Measurements from ENCODE around the gene TSHZ1. TPM values are rescaled to one million over a fixed set of nuclear protein-coding genes. Genes with fewer than 3 reads are reported as not detected.

TSHZ1 gene
- total and polyA plus RNA-seq, 2 donors from 2014 or later: 7.0 to 31.3 TPM

DNA sequence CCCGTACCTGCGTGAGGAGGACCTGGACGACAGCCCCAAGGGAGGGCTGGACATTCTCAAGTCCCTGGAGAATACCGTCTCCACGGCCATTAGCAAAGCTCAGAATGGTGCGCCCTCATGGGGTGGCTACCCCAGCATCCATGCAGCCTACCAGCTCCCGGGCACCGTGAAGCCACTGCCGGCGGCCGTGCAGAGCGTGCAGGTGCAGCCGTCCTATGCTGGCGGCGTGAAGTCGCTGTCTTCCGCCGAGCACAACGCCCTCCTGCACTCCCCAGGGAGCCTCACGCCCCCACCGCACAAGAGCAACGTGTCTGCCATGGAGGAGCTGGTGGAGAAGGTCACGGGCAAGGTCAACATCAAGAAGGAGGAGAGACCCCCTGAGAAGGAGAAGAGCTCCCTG, 76.4 kb downstream of the TSHZ1 start:
- intact Hi-C loops (cut with DNase I): no loop called here
- Histone ChIP-seq H3K27me3 (ENCODE audit: control insufficient read depth, insufficient read depth, low read length) (no peaks in the 10 kb centered on the region), H3K27ac (ENCODE audit: low read depth in 2 of 2, low read length in 2 of 2) (no peak overlapping the region), H3K4me1 (ENCODE audit: control insufficient read depth in 2 of 3, insufficient read depth in 2 of 3, low read depth in 1 of 3, low read length in 3 of 3) (no peaks in the 10 kb centered on the region), H3K9me3 (ENCODE audit: control insufficient read depth in 2 of 3, insufficient read depth in 1 of 3, low read length in 3 of 3) (no peaks in the 10 kb centered on the region), H3K36me3 (ENCODE audit: control insufficient read depth in 2 of 3, insufficient read depth in 3 of 3, low read length in 3 of 3) (peaks cover 0 to 18% (median 12%) of the 10 kb centered on the region in 3 donors), H3K9ac (ENCODE audit: low read length in 3 of 3) (no peak overlapping the region), H3K4me3 (ENCODE audit: low read length in 3 of 3) (no peak overlapping the region)
- TF ChIP-seq, protein P1, sequence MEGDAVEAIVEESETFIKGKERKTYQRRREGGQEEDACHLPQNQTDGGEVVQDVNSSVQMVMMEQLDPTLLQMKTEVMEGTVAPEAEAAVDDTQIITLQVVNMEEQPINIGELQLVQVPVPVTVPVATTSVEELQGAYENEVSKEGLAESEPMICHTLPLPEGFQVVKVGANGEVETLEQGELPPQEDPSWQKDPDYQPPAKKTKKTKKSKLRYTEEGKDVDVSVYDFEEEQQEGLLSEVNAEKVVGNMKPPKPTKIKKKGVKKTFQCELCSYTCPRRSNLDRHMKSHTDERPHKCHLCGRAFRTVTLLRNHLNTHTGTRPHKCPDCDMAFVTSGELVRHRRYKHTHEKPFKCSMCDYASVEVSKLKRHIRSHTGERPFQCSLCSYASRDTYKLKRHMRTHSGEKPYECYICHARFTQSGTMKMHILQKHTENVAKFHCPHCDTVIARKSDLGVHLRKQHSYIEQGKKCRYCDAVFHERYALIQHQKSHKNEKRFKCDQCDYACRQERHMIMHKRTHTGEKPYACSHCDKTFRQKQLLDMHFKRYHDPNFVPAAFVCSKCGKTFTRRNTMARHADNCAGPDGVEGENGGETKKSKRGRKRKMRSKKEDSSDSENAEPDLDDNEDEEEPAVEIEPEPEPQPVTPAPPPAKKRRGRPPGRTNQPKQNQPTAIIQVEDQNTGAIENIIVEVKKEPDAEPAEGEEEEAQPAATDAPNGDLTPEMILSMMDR (IDR thresholded peaks at IDR 0.05; ENCODE audit: borderline replicate concordance, extremely low read depth, insufficient read depth): no peak
- FAIRE-seq (no peak), DNase-seq (no peak)

DNA sequence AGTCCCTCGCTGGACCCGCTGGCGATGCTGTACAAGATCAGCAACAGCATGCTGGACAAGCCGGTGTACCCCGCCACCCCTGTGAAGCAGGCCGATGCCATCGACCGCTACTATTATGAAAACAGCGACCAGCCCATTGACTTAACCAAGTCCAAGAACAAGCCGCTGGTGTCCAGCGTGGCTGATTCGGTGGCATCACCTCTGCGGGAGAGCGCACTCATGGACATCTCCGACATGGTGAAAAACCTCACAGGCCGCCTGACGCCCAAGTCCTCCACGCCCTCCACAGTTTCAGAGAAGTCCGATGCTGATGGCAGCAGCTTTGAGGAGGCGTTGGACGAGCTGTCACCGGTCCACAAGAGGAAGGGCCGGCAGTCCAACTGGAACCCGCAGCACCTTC, 77.1 kb downstream of the TSHZ1 start:
- no peaks in the 10 kb centered on the region for H3K4me1 ChIP-seq (ENCODE audit: control insufficient read depth in 2 of 3, insufficient read depth in 2 of 3, low read depth in 1 of 3, low read length in 3 of 3)
- TF ChIP-seq, protein P1 (IDR thresholded peaks at IDR 0.05; ENCODE audit: borderline replicate concordance, extremely low read depth, insufficient read depth): no peak
- FAIRE-seq (no peak), DNase-seq (no peak)
- H3K36me3 ChIP-seq (ENCODE audit: control insufficient read depth in 2 of 3, insufficient read depth in 3 of 3, low read length in 3 of 3): peaks cover 0 to 18% (median 12%) of the 10 kb centered on the region in 3 donors
- no peak overlapping the region for H3K9ac ChIP-seq (ENCODE audit: low read length in 3 of 3)
- intact Hi-C loops (cut with DNase I): no loop called here
- no peak overlapping the region for H3K27ac ChIP-seq (ENCODE audit: low read depth in 2 of 2, low read length in 2 of 2)
- H3K4me3 ChIP-seq (ENCODE audit: low read length in 3 of 3): no peak overlapping the region
- no peaks in the 10 kb centered on the region for H3K9me3 ChIP-seq (ENCODE audit: control insufficient read depth in 2 of 3, insufficient read depth in 1 of 3, low read length in 3 of 3)
- H3K27me3 ChIP-seq (ENCODE audit: control insufficient read depth, insufficient read depth, low read length): no peaks in the 10 kb centered on the region

DNA sequence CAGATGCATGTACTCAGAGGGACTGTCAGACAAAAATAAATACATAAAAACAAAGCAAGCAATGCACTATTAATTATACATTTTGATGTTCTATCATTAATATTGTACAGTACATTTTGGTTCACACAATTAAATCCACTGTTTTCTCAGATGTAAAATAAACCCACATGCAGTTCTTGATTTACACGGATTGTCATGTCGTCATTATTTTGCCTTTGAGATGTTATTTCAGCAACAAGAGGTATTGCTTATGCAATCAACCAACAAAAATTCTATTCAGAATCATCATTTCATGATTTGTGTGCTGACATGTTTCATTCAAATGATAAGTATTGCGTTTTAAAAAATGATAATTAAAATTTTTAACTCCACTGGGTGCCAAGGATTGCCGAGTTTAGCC, 79.2 kb downstream of the TSHZ1 start:
- Histone ChIP-seq H3K27me3 (ENCODE audit: control insufficient read depth, insufficient read depth, low read length) (no peaks in the 10 kb centered on the region), H3K27ac (ENCODE audit: low read depth in 2 of 2, low read length in 2 of 2) (no peak overlapping the region), H3K9me3 (ENCODE audit: control insufficient read depth in 2 of 3, insufficient read depth in 1 of 3, low read length in 3 of 3) (no peaks in the 10 kb centered on the region), H3K9ac (ENCODE audit: low read length in 3 of 3) (no peak overlapping the region), H3K4me3 (ENCODE audit: low read length in 3 of 3) (no peak overlapping the region), H3K4me1 (ENCODE audit: control insufficient read depth in 2 of 3, insufficient read depth in 2 of 3, low read depth in 1 of 3, low read length in 3 of 3) (no peaks in the 10 kb centered on the region), H3K36me3 (ENCODE audit: control insufficient read depth in 2 of 3, insufficient read depth in 3 of 3, low read length in 3 of 3) (peaks cover 0 to 18% (median 12%) of the 10 kb centered on the region in 3 donors)
- TF ChIP-seq, protein P1 (IDR thresholded peaks at IDR 0.05; ENCODE audit: borderline replicate concordance, extremely low read depth, insufficient read depth): no peak
- DNase-seq (no peak), FAIRE-seq (no peak)
- intact Hi-C loops (cut with DNase I): no loop called here

DNA sequence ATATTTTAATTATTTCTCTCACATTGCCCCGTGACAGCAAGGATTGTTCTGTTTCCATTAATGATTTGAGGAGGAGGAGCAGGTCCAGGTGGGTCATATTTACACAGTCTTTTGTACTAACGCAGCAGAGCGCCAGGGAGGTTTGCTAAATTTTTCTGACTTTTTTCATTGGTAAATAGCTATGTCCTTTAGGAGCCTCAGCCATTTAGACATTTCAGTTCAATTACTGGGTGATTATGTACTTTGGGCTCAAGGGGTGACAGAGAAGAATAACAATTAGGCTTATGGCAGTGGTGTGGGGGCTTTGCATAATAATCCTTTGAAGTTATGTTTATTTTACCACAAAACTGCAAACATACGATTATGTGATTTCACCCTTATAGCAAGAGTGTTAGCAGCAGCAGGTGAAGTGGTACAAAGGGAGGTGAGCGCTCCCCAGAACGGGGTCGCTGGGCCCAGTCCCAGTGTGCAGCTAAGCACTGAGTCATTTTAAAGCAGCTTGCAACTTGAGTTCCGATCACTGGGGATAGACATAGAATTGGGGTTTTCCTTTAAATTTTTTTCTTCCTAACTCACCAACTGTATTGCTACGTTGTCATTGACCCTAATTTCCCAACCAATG, 80.3 kb downstream of the TSHZ1 start:
- intact Hi-C loops (cut with DNase I): no loop called here
- H3K36me3 ChIP-seq (ENCODE audit: control insufficient read depth in 2 of 3, insufficient read depth in 3 of 3, low read length in 3 of 3): peaks cover 0 to 18% (median 12%) of the 10 kb centered on the region in 3 donors

More for the DNA sequence above, 80.3 kb downstream of the TSHZ1 start:
- Histone ChIP-seq H3K27me3 (ENCODE audit: control insufficient read depth, insufficient read depth, low read length) (no peaks in the 10 kb centered on the region), H3K4me1 (ENCODE audit: control insufficient read depth in 2 of 3, insufficient read depth in 2 of 3, low read depth in 1 of 3, low read length in 3 of 3) (no peaks in the 10 kb centered on the region), H3K9ac (ENCODE audit: low read length in 3 of 3) (no peak overlapping the region), H3K27ac (ENCODE audit: low read depth in 2 of 2, low read length in 2 of 2) (no peak overlapping the region), H3K9me3 (ENCODE audit: control insufficient read depth in 2 of 3, insufficient read depth in 1 of 3, low read length in 3 of 3) (no peaks in the 10 kb centered on the region), H3K4me3 (ENCODE audit: low read length in 3 of 3) (no peak overlapping the region)
- TF ChIP-seq, protein P1 (IDR thresholded peaks at IDR 0.05; ENCODE audit: borderline replicate concordance, extremely low read depth, insufficient read depth): no peak
- no peak for FAIRE-seq
- DNase-seq: no peak
